ENCODE results near the gene ZBTB39. TPM values are rescaled to one million over a fixed set of nuclear protein-coding genes. Genes with fewer than 3 reads are reported as not detected.

Gene ZBTB39
- polyA plus RNA-seq, 4 donors: 0.81 to 6.5 (median 1.8) TPM

DNA sequence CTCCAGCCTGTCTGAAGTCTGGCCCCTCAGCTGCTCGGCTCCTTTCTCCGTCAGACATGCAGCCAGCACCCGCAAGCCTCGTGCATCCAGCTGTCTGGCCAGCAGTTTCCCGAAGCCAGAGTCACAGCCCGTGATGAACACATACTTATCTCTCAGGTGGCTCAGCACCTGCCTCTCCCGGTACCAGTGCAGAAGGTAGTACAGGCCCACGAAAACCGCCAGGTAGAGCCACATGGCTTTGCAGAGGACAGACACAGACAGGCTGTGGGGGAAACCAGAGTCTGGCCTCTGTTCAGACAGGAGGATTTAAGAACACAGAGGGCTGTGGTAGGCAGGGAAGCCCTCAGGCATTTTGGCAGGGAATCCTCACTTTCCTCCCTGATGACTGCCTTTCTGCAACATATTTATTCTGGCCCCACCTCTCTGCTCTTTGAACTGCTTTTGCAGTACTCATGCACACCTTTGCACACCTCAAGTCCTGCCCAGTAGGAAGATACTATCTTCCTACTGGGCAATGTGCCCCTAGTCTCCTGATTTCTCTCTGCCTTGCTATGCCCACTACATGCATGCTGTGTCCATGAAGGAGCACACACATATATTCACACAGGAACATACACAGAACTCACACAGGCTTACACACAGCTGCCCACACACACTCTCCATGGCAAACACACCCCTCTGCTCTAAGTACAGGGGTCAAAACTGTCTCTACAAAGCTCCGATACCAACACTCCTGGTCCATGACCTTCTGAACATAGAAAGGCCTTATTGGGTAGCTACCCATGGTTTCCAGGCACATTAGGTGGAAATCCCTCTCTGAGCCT is 48.9 kb downstream of the ZBTB39 start, which contains the start of gene RDH16:
RDH16 (minus strand) TSS at position 380 of the 824 bp plus-strand sequence; CDS start at position 234, 146 bp downstream.
- Histone ChIP-seq H3K27me3 (ENCODE audit: control insufficient read depth in 3 of 3, insufficient read depth in 3 of 3, low read length in 3 of 3) (no peaks in the 10 kb centered on the region), H3K9me3 (ENCODE audit: control insufficient read depth in 2 of 2, insufficient read depth in 1 of 2, low read depth in 1 of 2, low read length in 1 of 2) (peaks cover 1 to 16% of the 10 kb centered on the region in 2 donors), H3K4me3 (ENCODE audit: low read depth in 1 of 3, low read length in 3 of 3) (no peak within 1 kb of the TSS), H3K4me1 (ENCODE audit: control insufficient read depth in 3 of 3, insufficient read depth in 2 of 3, low read depth in 1 of 3, low read length in 2 of 3) (peaks cover 0 to 6% (median 4%) of the 10 kb centered on the region in 3 donors), H3K36me3 (ENCODE audit: control insufficient read depth in 3 of 3, insufficient read depth in 2 of 3, low read depth in 1 of 3, low read length in 3 of 3) (no peaks in the 10 kb centered on the region), H3K27ac (ENCODE audit: low read depth in 1 of 3, low read length in 2 of 3) (no peak within 1 kb of the TSS)
- DNase-seq: peak; percentile 50 to 72
- FAIRE-seq: no peak
- 9 to 62% (median 38%) methylated on average over 10 of the region's 10 CpGs for WGBS, 3 donors

DNA sequence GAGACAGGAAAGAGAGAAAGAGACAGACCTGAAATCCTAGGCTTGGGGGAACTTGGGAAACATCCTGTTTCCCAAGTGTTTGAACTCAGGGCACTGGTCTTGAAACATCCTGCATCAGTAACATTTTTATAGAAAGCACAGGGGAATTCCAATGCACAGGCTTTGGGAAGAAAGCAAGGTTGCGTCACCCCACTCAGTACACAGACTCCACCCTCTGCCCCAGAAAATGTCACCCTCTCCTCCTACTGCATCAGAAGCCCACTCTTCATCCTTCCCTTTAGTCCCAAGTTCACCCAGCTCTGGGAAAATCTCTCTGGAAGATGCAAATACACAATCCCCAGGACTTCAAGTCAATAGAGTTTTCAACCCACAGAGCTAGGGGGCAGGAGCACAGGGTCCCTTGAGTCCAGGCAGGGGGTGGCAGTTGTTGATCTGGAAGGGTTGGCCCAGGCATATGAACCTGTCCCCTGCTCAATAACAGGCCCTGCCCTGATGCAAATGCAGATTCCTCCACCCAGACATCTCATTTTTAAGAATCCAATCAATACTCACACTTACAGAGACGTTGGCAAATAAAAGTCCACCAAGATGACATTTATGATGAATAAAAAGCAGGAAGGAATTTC is 50.6 kb downstream of the ZBTB39 start:
- no peak overlapping the region for H3K27ac ChIP-seq (ENCODE audit: low read depth in 1 of 3, low read length in 2 of 3)
- H3K9me3 ChIP-seq (ENCODE audit: control insufficient read depth in 2 of 2, insufficient read depth in 1 of 2, low read depth in 1 of 2, low read length in 1 of 2): peaks cover 1 to 16% of the 10 kb centered on the region in 2 donors
- WGBS, 3 donors: 63 to 73% (median 73%) methylated on average over 2 of the region's 2 CpGs
- no peak overlapping the region for H3K4me3 ChIP-seq (ENCODE audit: low read depth in 1 of 3, low read length in 3 of 3)
- H3K36me3 ChIP-seq (ENCODE audit: control insufficient read depth in 3 of 3, insufficient read depth in 2 of 3, low read depth in 1 of 3, low read length in 3 of 3): no peaks in the 10 kb centered on the region
- H3K4me1 ChIP-seq (ENCODE audit: control insufficient read depth in 3 of 3, insufficient read depth in 2 of 3, low read depth in 1 of 3, low read length in 2 of 3): peaks cover 0 to 6% (median 4%) of the 10 kb centered on the region in 3 donors
- no peaks in the 10 kb centered on the region for H3K27me3 ChIP-seq (ENCODE audit: control insufficient read depth in 3 of 3, insufficient read depth in 3 of 3, low read length in 3 of 3)
- FAIRE-seq (no peak), DNase-seq (no peak)

DNA sequence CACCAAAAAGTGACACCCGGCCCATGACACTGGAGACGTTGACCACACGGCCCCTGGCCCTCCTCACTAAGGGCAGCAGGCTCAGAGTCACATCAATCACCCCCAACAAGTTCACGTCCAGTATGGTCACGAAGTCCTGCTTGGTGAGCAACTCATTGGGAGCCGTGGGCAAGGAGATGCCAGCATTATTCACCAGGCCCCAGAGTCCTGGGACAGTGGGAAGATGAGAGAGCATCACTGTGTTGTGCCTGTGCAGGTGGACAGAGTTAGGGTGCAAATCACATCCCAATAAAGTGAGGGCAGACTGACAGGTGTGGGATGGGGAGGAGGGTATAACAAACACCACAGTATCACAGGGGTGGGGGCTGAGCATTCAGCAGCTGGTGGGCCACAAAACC is 51.4 kb downstream of the ZBTB39 start:
- Histone ChIP-seq H3K27ac (ENCODE audit: low read depth in 1 of 3, low read length in 2 of 3) (no peak overlapping the region), H3K36me3 (ENCODE audit: control insufficient read depth in 3 of 3, insufficient read depth in 2 of 3, low read depth in 1 of 3, low read length in 3 of 3) (no peaks in the 10 kb centered on the region), H3K9me3 (ENCODE audit: control insufficient read depth in 2 of 2, insufficient read depth in 1 of 2, low read depth in 1 of 2, low read length in 1 of 2) (peaks cover 1 to 16% of the 10 kb centered on the region in 2 donors), H3K4me3 (ENCODE audit: low read depth in 1 of 3, low read length in 3 of 3) (no peak overlapping the region), H3K4me1 (ENCODE audit: control insufficient read depth in 3 of 3, insufficient read depth in 2 of 3, low read depth in 1 of 3, low read length in 2 of 3) (peaks cover 0 to 6% (median 4%) of the 10 kb centered on the region in 3 donors), H3K27me3 (ENCODE audit: control insufficient read depth in 3 of 3, insufficient read depth in 3 of 3, low read length in 3 of 3) (no peaks in the 10 kb centered on the region)
- no peak for DNase-seq
- no peak for FAIRE-seq
- WGBS, 3 donors: 79 to 84% (median 81%) methylated on average over 6 of the region's 6 CpGs

DNA sequence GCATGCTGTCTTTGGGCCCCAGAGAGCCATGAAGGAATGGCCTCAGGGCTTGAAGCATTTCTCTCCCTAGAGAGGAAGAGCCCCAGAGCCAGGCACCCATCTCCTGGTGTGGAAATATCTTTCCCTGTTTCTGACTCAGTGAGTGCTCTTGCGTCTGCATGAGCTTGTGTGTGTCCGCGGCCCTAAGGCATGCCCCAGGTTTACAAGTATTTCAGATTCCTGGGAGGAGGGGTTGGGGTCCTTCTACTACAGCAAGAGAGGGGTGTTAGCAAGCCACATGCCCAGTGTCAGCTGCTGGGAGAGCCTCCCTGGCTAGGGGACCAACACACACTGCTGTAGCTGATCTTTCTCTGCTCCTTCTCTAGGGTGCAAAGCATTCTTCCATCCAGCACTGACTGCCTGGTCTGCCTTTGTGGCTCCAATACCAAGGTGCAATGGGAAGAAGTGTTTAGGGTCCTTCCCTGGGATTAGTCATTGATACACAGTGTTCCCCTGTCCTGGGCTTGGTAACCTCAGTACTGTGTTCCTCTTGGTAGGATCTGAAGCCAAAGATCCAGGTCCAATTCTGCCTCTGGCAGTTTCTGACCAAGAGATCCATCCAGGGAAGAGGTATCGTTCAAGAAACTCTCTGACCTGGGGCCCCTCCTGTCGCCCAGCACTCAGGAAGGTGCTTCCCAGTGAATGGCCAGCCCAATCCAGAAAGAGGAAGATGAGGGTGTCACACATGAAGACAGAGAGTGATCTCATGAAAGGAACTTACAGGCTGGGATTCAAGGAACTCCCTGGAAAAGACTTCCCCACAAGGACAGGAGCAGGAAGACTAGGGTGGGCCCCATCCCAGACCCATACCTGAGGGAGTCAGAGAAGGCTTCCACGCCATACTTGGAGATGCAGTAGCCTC is 52.0 kb downstream of the ZBTB39 start:
- H3K27ac ChIP-seq (ENCODE audit: low read depth in 1 of 3, low read length in 2 of 3): no peak overlapping the region
- peaks cover 0 to 6% (median 4%) of the 10 kb centered on the region in 3 donors for H3K4me1 ChIP-seq (ENCODE audit: control insufficient read depth in 3 of 3, insufficient read depth in 2 of 3, low read depth in 1 of 3, low read length in 2 of 3)
- H3K4me3 ChIP-seq (ENCODE audit: low read depth in 1 of 3, low read length in 3 of 3): no peak overlapping the region
- H3K27me3 ChIP-seq (ENCODE audit: control insufficient read depth in 3 of 3, insufficient read depth in 3 of 3, low read length in 3 of 3): no peaks in the 10 kb centered on the region
- DNase-seq (no peak), FAIRE-seq (no peak)
- H3K36me3 ChIP-seq (ENCODE audit: control insufficient read depth in 3 of 3, insufficient read depth in 2 of 3, low read depth in 1 of 3, low read length in 3 of 3): no peaks in the 10 kb centered on the region
- WGBS, 3 donors: 87 to 92% (median 88%) methylated on average over 6 of the region's 6 CpGs
- H3K9me3 ChIP-seq (ENCODE audit: control insufficient read depth in 2 of 2, insufficient read depth in 1 of 2, low read depth in 1 of 2, low read length in 1 of 2): peaks cover 1 to 16% of the 10 kb centered on the region in 2 donors

DNA sequence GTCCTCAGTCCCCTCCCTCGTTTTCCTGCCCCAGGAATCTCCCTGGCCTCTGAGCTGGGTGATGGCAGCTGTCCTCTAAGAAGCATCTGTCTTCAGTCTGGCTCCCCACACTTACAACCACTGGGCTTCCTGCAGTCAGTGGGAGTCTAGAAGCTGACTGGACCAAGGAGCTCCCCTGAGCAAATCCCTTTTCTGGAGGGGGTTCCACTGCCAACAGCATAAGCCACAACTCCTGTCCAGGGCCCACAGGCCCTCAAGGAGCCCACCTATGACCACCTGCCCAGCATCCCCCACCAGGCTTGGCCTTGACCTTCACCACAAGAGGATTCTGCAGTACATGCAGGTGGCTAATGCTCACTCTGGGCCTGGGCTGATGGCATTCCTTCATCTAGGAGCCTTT is 53.0 kb downstream of the ZBTB39 start:
- Histone ChIP-seq H3K4me3 (ENCODE audit: low read depth in 1 of 3, low read length in 3 of 3) (no peak overlapping the region), H3K9me3 (ENCODE audit: control insufficient read depth in 2 of 2, insufficient read depth in 1 of 2, low read depth in 1 of 2, low read length in 1 of 2) (peaks cover 0 to 9% of the 10 kb centered on the region in 2 donors), H3K27me3 (ENCODE audit: control insufficient read depth in 3 of 3, insufficient read depth in 3 of 3, low read length in 3 of 3) (no peaks in the 10 kb centered on the region), H3K36me3 (ENCODE audit: control insufficient read depth in 3 of 3, insufficient read depth in 2 of 3, low read depth in 1 of 3, low read length in 3 of 3) (no peaks in the 10 kb centered on the region), H3K27ac (ENCODE audit: low read depth in 1 of 3, low read length in 2 of 3) (no peak overlapping the region), H3K4me1 (ENCODE audit: control insufficient read depth in 3 of 3, insufficient read depth in 2 of 3, low read depth in 1 of 3, low read length in 2 of 3) (peaks cover 0 to 6% (median 4%) of the 10 kb centered on the region in 3 donors)
- no peak for FAIRE-seq
- no peak for DNase-seq
- WGBS, 3 donors: 6 to 20% (median 14%) methylated on average over 1 of the region's 1 CpG

- H3K27ac ChIP-seq (ENCODE audit: low read depth in 1 of 3, low read length in 2 of 3): no peak overlapping the region
- H3K4me1 ChIP-seq (ENCODE audit: control insufficient read depth in 3 of 3, insufficient read depth in 2 of 3, low read depth in 1 of 3, low read length in 2 of 3): no peaks in the 10 kb centered on the region
- no peaks in the 10 kb centered on the region for H3K36me3 ChIP-seq (ENCODE audit: control insufficient read depth in 3 of 3, insufficient read depth in 2 of 3, low read depth in 1 of 3, low read length in 3 of 3)
- H3K4me3 ChIP-seq (ENCODE audit: low read depth in 1 of 3, low read length in 3 of 3): no peak overlapping the region
- DNase-seq: no peak
- H3K9me3 ChIP-seq (ENCODE audit: control insufficient read depth in 2 of 2, insufficient read depth in 1 of 2, low read depth in 1 of 2, low read length in 1 of 2): no peaks in the 10 kb centered on the region
- no peaks in the 10 kb centered on the region for H3K27me3 ChIP-seq (ENCODE audit: control insufficient read depth in 3 of 3, insufficient read depth in 3 of 3, low read length in 3 of 3)
- 78 to 86% (median 83%) methylated on average over 11 of the region's 11 CpGs for WGBS, 3 donors
- no peak for FAIRE-seq
These were observed 54.6 kb downstream of the ZBTB39 start for GRCh38 chr12:56951582-56952339.

DNA sequence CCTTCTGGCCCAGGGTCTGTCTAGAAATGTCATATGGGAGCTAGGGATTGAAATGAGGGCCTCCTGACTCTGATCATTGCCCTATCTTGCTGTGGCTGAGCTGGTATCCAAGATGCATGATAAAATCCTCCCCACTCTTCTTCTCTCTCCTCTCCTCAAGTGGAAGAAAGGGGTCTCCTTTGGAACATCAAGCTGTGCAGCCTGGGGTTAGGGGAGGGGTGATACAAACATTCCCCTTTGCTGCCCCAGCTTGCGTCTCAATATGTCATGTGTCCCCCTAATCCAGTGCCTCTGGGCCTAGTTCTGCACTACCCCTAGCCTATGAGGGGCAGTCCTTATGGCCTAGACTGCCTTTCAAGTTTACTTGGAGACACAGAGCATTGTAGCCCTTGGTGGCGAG is 57.5 kb downstream of the ZBTB39 start:
- Histone ChIP-seq H3K27ac (ENCODE audit: low read depth in 1 of 3, low read length in 2 of 3) (no peak overlapping the region), H3K27me3 (ENCODE audit: control insufficient read depth in 3 of 3, insufficient read depth in 3 of 3, low read length in 3 of 3) (no peaks in the 10 kb centered on the region), H3K4me3 (ENCODE audit: low read depth in 1 of 3, low read length in 3 of 3) (no peak overlapping the region), H3K9me3 (ENCODE audit: control insufficient read depth in 2 of 2, insufficient read depth in 1 of 2, low read depth in 1 of 2, low read length in 1 of 2) (no peaks in the 10 kb centered on the region), H3K36me3 (ENCODE audit: control insufficient read depth in 3 of 3, insufficient read depth in 2 of 3, low read depth in 1 of 3, low read length in 3 of 3) (no peaks in the 10 kb centered on the region), H3K4me1 (ENCODE audit: control insufficient read depth in 3 of 3, insufficient read depth in 2 of 3, low read depth in 1 of 3, low read length in 2 of 3) (no peaks in the 10 kb centered on the region)
- WGBS, 3 donors: 93 to 99% (median 95%) methylated on average over 2 of the region's 2 CpGs
- no peak for DNase-seq
- FAIRE-seq: no peak

Data from small intestine (tissue), 7 donors.